ENCODE measurements around the gene URB1.
"Not testable (repeated sequence)": the region's sequence is repeated elsewhere in the genome, so short reads cannot be mapped to it uniquely, and the experiment has no call there.

URB1 gene

GRCh38 chr21:32316361-32317215 is 76.2 kb downstream of the URB1 start:
- TF ChIP-seq, protein P1, sequence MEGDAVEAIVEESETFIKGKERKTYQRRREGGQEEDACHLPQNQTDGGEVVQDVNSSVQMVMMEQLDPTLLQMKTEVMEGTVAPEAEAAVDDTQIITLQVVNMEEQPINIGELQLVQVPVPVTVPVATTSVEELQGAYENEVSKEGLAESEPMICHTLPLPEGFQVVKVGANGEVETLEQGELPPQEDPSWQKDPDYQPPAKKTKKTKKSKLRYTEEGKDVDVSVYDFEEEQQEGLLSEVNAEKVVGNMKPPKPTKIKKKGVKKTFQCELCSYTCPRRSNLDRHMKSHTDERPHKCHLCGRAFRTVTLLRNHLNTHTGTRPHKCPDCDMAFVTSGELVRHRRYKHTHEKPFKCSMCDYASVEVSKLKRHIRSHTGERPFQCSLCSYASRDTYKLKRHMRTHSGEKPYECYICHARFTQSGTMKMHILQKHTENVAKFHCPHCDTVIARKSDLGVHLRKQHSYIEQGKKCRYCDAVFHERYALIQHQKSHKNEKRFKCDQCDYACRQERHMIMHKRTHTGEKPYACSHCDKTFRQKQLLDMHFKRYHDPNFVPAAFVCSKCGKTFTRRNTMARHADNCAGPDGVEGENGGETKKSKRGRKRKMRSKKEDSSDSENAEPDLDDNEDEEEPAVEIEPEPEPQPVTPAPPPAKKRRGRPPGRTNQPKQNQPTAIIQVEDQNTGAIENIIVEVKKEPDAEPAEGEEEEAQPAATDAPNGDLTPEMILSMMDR (IDR thresholded peaks at IDR 0.05; ENCODE audit: insufficient read depth, missing control alignments), result no peak
- DNase-seq (ENCODE audit: insufficient read length, low spot score), result no peak
- FAIRE-seq, result no peak

DNA sequence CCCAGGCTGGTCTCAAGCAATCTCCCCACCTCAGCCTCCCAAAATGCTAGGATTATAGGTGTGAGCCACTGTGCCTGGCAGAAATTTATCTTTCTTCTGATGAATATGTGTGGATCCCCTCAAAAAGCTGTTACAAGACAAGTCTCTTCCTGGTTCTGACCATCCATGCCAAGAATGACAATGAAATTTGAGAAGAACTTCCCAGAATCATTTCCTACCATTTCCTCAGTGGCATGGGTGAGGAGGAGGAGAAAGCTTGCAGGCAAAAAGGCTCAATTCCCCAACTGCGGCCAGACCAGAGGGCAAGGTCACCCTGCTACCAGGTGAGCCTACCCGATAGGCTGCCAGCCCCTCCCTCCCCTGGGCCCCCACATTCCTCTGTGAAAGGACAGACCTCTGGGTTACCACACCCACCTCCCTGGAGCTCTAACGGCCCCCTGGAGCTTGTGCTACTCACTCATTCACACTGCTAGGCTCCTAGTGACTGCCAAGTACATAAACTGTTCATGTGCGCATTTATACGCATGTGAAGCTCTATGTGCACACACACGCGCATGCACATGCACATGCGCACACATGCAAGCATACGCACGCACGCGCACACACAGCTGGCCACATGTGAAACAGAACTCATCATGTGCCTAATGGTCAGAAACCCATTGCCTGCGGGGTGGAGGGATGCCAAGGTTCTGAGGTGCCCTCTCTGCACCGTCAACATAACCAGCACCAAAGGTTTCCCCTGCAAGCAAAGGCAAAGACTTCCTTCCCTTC is 77.1 kb downstream of the URB1 start:
- FAIRE-seq, result no peak

GRCh38 chr21:32314806-32315205 is 78.0 kb downstream of the URB1 start:
- FAIRE-seq, result no peak
- TF ChIP-seq, protein P1 (IDR thresholded peaks at IDR 0.05; ENCODE audit: insufficient read depth, missing control alignments), result no peak

More for the DNA sequence above, 77.1 kb downstream of the URB1 start:
- TF ChIP-seq, protein P1 (IDR thresholded peaks at IDR 0.05; ENCODE audit: insufficient read depth, missing control alignments), result no peak
- DNase-seq (ENCODE audit: insufficient read length, low spot score), result no peak

DNA sequence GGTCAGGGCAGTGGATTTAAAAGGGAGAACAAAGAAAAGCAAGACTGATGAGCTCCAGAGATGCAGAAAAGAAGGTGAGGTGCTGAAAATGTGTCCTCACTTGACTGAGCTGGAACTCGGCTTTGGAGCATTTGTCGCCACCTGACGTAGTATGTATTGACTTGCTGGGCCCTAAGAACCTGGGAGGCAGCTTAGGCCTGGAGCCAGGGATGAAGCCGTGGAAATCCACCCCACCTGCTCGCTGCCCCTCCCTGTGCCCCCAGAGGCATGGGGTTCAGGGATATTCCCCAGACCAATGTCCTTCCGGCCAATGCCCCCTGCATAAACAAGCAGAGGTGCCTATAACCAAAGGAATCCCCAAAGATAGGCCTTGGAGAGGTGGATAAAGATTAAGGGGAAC is 79.8 kb downstream of the URB1 start:
- FAIRE-seq (no peak), DNase-seq (ENCODE audit: insufficient read length, low spot score) (no peak)
- TF ChIP-seq, protein P1 (IDR thresholded peaks at IDR 0.05; ENCODE audit: insufficient read depth, missing control alignments), result no peak

More at GRCh38 chr21:32314806-32315205, 78.0 kb downstream of the URB1 start:
- DNase-seq (ENCODE audit: insufficient read length, low spot score), result no peak

DNA sequence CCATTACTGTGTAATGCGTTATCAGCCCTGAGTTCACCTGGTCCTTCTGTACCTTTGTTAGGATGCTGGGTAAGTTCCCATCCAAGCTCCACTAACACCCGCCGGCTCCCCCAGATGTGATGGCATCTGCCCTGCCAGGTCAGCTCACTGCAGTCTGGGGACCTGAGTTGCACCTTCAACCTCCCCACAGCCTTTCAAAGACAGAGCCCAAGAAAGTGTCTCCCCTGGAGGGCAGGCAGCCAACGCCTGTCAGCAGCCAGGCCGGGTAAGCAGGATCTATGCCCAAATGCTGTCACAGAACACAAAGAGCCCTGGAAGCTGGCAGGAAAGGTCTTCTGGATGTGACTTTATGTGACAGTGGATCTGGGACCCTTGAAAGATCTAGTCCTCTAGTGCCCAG is 80.5 kb downstream of the URB1 start:
- FAIRE-seq (no peak), DNase-seq (ENCODE audit: insufficient read length, low spot score) (no peak)
- TF ChIP-seq, protein P1 (IDR thresholded peaks at IDR 0.05; ENCODE audit: insufficient read depth, missing control alignments), result no peak

GRCh38 chr21:32311621-32312020 is 81.2 kb downstream of the URB1 start:
- DNase-seq (ENCODE audit: insufficient read length, low spot score) (no peak), FAIRE-seq (no peak)
- TF ChIP-seq, protein P1 (IDR thresholded peaks at IDR 0.05; ENCODE audit: insufficient read depth, missing control alignments), result no peak

DNA sequence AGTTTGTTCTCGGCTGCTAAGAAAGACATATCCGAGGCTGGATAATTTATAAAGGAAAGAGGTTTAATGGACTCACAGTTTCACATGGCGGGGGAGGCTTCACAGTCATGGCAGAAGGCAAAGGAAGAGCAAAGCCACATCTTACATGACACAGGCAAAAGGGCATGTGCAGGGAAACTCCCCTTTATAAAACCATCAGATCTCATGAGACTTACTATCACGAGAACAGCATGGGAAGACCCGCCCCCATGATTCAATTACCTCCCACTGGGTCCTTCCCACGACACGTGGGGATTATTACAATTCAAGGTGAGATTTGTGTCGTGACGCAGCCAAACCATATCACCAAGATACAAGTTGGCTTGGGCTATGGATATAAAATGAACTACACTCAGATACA is 81.8 kb downstream of the URB1 start:
- FAIRE-seq; DNase-seq (ENCODE audit: insufficient read length, low spot score): not testable (repeated sequence)
